NT2/D1 (cell line): ENCODE data around the gene MRPL40.

ENCODE experiments used
- DNase-seq: peaks from one replicate; pipeline ENCODE4 v3.0.0-alpha.2; 2011; ENCODE audit warnings: low read depth, low spot score
- H3K27me3 ChIP-seq: 2 replicates; pipeline ENCODE4 v1.6.0; 2011; ENCODE audit warnings: mild to moderate bottlenecking; ENCODE audit not compliant: insufficient read length, insufficient read depth
- H3K36me3 ChIP-seq: 2 replicates; pipeline ENCODE4 v1.6.1; 2011; ENCODE audit warnings: mild to moderate bottlenecking, low read length, mixed read lengths; ENCODE audit not compliant: insufficient read depth, insufficient read length
- H3K4me1 ChIP-seq: 2 replicates; pipeline ENCODE4 v1.5.1; 2011; ENCODE audit not compliant: insufficient read depth, insufficient read length
- H3K4me3 ChIP-seq: 2 replicates; pipeline ENCODE4 v1.5.1; 2011; ENCODE audit warnings: low read depth; ENCODE audit not compliant: insufficient read length
- H3K9ac ChIP-seq: 2 replicates; pipeline ENCODE4 v1.6.0; 2011; ENCODE audit warnings: low read depth; ENCODE audit not compliant: insufficient read length
- H3K9me3 ChIP-seq: 2 replicates; pipeline ENCODE4 v1.5.1; 2011; ENCODE audit warnings: mild to moderate bottlenecking, low read length; ENCODE audit not compliant: insufficient read depth
- SUZ12 ChIP-seq: IDR thresholded peaks from 2 replicates; pipeline ENCODE4 v1.6.1; 2011; ENCODE audit not compliant: insufficient read length, insufficient read depth; ENCODE audit errors: extremely low read depth
- YY1 ChIP-seq: IDR thresholded peaks from 2 replicates; pipeline ENCODE4 v1.6.1; 2011; ENCODE audit not compliant: insufficient read length, insufficient read depth
- ZNF274 ChIP-seq: IDR thresholded peaks from 2 replicates; pipeline ENCODE4 v1.6.1; 2011; ENCODE audit warnings: mild to moderate bottlenecking, low read depth, low read length

MRPL40 gene

DNA sequence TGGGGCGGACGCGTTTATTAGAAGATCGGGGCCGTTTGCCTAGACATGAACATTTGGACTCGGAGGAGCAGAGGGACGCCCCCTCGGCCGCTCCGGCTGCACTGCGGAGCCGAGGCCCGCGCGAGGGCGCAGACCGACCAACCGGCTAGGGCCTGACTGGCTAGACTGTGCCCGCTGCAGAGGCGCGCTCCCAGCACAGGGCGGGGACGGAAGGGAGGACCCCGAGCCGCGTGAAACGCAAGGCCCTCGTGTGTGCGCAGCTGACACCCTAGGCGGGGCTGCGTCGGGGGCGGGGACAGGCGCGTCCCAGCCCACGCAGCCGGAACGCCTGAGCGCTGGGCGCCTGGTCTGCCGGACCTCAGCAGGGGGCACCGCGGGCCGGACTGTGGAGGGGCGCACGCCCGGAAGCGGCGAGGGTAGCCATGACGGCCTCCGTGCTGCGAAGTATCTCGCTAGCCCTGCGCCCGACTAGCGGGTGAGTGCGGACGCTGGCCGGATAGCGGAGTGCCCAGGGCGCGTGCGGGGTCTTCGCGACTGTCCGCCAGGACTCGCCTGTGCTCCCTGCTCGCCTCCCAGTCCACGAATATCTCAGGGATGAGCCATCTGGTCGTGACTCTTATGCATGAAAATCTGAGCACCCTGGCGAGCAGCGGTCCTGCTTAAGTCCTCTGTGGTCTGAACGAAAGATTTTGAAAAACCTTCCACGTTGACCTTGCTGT is at the start of gene MRPL40:
MRPL40 (plus strand) TSS at position 413 of the 719 bp plus-strand sequence; CDS start at position 423, 10 bp downstream.
- Histone ChIP-seq H3K9me3 (no peaks in the 10 kb centered on the region), H3K4me1 (peaks cover 2% of the 10 kb centered on the region), H3K36me3 (peaks cover 37% of the 10 kb centered on the region), H3K9ac (peak within 1 kb of the TSS; percentile 97), H3K4me3 (peak within 1 kb of the TSS; percentile 94), H3K27me3 (no peaks in the 10 kb centered on the region)
- DNase-seq: no peak
- no peak for TF ChIP-seq SUZ12
- TF ChIP-seq ZNF274: no peak
- peak; percentile 25 for TF ChIP-seq YY1

- peaks cover 68% of the 10 kb centered on the region for H3K36me3 ChIP-seq
- no peak overlapping the region for H3K4me3 ChIP-seq
- H3K9ac ChIP-seq: no peak overlapping the region
- no peaks in the 10 kb centered on the region for H3K9me3 ChIP-seq
- no peaks in the 10 kb centered on the region for H3K27me3 ChIP-seq
- no peaks in the 10 kb centered on the region for H3K4me1 ChIP-seq
- DNase-seq: no peak
- no peak for TF ChIP-seq SUZ12
These were observed 49.1 kb upstream of the MRPL40 start for GRCh38 chr22:19383292-19383691.

DNA sequence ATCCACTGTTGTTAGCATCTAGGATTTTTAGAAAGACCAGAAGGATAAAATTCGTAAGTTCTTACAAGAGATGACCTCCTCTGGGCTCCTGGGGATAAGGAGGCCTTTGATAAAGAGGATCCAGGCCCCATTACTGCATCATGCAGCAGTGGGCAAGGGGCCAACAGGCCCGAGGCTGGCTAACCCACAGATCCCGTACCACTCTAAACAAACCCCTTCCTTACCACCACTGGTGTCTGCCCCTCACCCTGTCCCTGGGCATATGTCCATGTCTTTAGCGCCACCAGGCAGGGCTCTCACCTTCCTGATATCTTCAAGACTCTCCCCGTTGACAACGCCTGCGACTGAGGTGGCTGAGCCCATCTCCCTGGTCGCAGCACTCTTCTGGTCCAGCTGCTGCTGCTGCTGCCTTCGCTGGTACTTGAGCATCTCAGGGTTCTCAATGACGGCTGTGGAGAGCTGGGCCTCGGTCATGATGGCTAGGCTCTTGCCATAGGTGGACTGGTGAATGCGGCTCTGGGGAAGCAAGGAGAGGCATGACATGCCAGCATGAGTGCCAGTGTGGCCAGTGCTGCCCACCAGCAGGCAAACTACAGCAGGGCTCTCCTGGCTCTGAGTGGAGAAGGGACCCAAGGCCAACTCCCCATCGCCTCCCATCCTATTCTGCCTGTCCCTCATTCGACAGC is 47.0 kb upstream of the MRPL40 start:
- DNase-seq: no peak
- TF ChIP-seq SUZ12 (no peak), YY1 (no peak), ZNF274 (no peak)
- H3K36me3 ChIP-seq: peaks cover 81% of the 10 kb centered on the region
- H3K9ac ChIP-seq: no peak overlapping the region
- no peak overlapping the region for H3K4me3 ChIP-seq
- H3K4me1 ChIP-seq: no peaks in the 10 kb centered on the region
- H3K9me3 ChIP-seq: no peaks in the 10 kb centered on the region
- H3K27me3 ChIP-seq: no peaks in the 10 kb centered on the region

DNA sequence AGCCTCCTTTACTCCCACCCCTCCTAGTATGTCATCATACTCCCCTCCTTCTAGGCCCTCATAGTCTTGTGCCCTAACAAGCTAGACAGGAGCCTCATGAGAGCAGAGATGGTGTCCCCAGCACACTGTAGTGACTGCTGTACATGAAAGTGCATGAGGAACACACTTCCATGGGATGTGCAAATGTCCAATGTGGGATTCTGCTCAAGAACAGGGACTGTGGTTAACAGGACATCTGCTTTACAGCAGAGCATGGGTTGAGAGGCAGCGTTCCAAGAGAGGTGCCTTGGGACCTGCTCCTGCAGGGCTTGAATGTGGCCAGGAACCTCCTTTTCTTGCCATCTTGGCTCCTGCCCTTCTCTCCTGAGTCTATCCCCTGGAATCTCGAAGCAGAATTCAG is 46.1 kb upstream of the MRPL40 start:
- Histone ChIP-seq H3K27me3 (no peaks in the 10 kb centered on the region), H3K36me3 (peaks cover 89% of the 10 kb centered on the region), H3K9me3 (no peaks in the 10 kb centered on the region), H3K4me1 (no peaks in the 10 kb centered on the region), H3K4me3 (no peak overlapping the region), H3K9ac (no peak overlapping the region)
- DNase-seq: no peak
- TF ChIP-seq SUZ12 (no peak), YY1 (no peak), ZNF274 (no peak)

DNA sequence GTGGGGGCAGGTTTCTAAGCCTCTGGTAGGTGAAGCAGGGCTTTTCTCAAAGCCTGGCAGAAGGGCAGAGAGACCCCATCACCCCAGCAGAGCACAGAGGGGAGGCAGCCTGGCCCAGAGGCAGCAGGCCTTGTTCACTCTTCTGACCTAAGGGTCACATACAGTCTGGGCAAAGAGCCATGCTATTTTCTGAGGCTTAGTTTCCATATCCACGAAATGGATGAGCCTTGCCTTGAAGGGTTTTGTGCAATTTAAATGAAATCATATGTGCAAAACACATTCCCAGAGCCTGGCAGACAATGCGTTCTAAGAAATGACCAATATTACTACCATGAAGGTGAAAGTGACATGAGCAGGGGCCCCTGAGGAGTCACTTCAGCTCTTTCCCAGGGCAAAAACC is 45.3 kb upstream of the MRPL40 start:
- Histone ChIP-seq H3K36me3 (peaks cover 93% of the 10 kb centered on the region), H3K4me3 (no peak overlapping the region), H3K9ac (no peak overlapping the region), H3K9me3 (no peaks in the 10 kb centered on the region), H3K4me1 (no peaks in the 10 kb centered on the region), H3K27me3 (no peaks in the 10 kb centered on the region)
- DNase-seq: no peak
- TF ChIP-seq ZNF274 (no peak), SUZ12 (no peak), YY1 (no peak)

DNA sequence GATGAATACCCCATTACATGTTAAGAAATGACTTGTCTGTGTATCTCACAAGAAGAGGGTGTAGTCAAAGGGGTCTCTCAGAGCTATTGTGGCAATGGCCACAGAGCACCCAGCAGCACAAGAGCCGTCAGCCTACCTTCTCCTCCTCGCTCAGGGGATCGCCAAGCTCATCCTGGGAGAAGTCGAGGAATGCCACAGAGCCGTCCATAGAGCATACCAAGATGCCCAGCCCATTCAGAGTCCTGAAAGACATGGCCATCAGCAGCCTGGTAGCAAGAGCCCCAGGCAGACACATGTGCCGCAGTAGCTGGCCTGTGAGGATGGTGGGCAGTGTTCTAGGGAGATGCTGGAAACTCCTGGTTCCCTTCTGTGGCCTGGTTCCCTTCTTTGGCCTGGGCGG is 44.8 kb upstream of the MRPL40 start:
- Histone ChIP-seq H3K4me1 (no peaks in the 10 kb centered on the region), H3K36me3 (peaks cover 93% of the 10 kb centered on the region), H3K9me3 (no peaks in the 10 kb centered on the region), H3K9ac (no peak overlapping the region), H3K27me3 (no peaks in the 10 kb centered on the region), H3K4me3 (no peak overlapping the region)
- TF ChIP-seq SUZ12 (no peak), ZNF274 (no peak), YY1 (no peak)
- no peak for DNase-seq

DNA sequence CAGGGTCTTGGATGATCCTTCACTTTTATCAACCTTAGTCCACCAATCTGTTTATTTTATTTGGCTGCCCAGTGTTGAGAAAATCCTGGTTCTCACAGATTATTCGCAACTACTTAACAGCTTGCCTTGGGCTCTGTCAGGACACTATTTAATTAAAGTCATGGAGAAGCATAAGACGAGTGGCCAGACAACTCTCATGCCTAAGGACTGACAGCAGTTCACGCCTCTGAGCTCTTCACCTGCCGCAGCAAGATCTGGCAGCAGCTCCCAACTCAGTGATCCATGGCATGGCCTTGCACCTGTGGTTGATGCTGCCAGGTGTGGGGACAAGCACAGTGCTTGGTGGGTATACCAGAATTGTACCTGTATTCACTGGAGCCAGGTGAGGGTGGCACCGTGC is 38.6 kb upstream of the MRPL40 start:
- Histone ChIP-seq H3K4me1 (no peaks in the 10 kb centered on the region), H3K9ac (no peak overlapping the region), H3K27me3 (no peaks in the 10 kb centered on the region), H3K4me3 (no peak overlapping the region), H3K9me3 (no peaks in the 10 kb centered on the region), H3K36me3 (peaks cover 87% of the 10 kb centered on the region)
- no peak for DNase-seq
- TF ChIP-seq ZNF274: no peak
- no peak for TF ChIP-seq SUZ12
- no peak for TF ChIP-seq YY1
